ENCODE measurements around the gene PRDM4.

Gene PRDM4

GRCh38 chr12:107684029-107684795 is 76.7 kb downstream of the PRDM4 start:
- DNase-seq: no peak

All from NCI-H774 (cell line).